Fibroblast of villous mesenchyme (primary cell): Measurements from ENCODE around the gene CCL20. TPM values are rescaled to one million over a fixed set of nuclear protein-coding genes. Genes with fewer than 3 reads are reported as not detected.

Source experiments
- DNase-seq: peaks from one replicate; pipeline ENCODE4 v3.0.0-alpha.2; 2010; ENCODE audit warnings: low read depth
- H3K4me3 ChIP-seq: 2 replicates; pipeline ENCODE4 v1.5.1; 2011; ENCODE audit warnings: low read depth, mild to moderate bottlenecking, low read length
- total RNA-seq: library from RNA; depleted of rRNA; stranded (reverse); fragments of >200 nt; gene quantifications from 2 replicates; pipeline ENCODE4 v1.2.3, GENCODE V29; 2012
- TF ChIP-seq, protein P1 (sequence below): IDR thresholded peaks from 2 replicates; pipeline ENCODE4 v1.5.1; 2012; ENCODE audit warnings: low read depth, mild to moderate bottlenecking, low read length; ENCODE audit not compliant: insufficient read depth

The CCL20 gene, protein sequence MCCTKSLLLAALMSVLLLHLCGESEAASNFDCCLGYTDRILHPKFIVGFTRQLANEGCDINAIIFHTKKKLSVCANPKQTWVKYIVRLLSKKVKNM
- total RNA-seq, result 0.43 TPM in 1 of 2 replicates, not detected in the other

DNA sequence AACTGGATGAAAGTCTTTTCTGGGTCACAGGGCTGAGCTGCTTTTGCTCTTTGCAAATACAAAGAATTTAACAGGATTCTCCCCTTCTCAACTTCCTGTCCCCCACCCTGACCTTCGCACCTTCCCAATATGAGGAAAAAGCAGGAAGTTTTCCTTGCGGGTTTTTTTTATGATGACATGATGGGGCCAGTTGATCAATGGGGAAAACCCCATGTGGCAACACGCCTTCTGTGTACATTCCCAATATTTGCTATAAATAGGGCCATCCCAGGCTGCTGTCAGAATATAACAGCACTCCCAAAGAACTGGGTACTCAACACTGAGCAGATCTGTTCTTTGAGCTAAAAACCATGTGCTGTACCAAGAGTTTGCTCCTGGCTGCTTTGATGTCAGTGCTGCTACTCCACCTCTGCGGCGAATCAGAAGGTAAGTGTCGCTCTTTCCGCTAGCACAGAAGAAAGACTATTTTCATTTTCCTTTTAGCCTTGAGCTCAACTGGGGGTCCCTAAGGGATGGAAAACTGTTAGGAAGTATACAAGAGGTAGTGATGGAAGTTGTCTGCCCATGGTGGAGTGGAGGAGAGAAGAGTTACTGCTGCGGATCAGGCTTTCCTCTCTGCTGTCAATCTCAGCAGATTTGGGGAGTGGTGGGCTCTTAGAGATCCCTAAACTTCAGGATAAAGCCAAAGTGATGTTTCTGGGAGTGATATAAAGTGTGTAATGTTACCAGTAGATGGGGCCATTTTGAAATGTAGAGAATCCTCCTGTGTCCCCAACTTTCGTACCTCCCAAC, at the start of gene CCL20:
TSS of gene CCL20 (plus strand) at position 281 of the 792 bp plus-strand sequence. CDS start at position 351, 70 bp downstream.
- DNase-seq, result peak; percentile 19
- TF ChIP-seq, protein P1, sequence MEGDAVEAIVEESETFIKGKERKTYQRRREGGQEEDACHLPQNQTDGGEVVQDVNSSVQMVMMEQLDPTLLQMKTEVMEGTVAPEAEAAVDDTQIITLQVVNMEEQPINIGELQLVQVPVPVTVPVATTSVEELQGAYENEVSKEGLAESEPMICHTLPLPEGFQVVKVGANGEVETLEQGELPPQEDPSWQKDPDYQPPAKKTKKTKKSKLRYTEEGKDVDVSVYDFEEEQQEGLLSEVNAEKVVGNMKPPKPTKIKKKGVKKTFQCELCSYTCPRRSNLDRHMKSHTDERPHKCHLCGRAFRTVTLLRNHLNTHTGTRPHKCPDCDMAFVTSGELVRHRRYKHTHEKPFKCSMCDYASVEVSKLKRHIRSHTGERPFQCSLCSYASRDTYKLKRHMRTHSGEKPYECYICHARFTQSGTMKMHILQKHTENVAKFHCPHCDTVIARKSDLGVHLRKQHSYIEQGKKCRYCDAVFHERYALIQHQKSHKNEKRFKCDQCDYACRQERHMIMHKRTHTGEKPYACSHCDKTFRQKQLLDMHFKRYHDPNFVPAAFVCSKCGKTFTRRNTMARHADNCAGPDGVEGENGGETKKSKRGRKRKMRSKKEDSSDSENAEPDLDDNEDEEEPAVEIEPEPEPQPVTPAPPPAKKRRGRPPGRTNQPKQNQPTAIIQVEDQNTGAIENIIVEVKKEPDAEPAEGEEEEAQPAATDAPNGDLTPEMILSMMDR, result no peak

DNA sequence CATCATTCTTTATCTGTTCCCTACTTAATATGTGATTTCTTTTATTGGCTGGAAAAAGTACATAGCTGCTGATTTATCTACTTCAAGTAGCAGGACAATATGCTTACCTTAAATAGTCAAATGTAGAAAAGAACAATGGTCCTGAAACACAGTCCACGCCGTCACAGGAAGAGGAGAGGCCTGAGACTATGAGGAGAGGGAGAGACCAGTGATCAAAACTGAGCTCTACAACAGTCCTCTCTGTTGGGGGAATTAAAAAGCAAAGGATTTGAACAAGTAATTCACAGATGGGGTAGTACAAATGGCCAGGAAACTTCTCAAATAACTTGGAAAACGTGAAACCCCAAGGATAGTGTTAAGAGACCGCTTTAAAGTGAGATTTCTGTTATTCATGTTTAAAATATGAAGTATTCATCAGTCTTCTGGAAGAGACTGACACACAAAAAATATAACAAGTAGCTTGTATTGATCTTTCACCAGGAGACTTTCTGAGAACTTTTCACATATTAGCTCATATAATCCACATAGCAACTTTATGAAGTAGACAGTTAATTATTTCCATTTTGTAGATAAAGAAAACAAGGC, 47.8 kb upstream of the CCL20 start:
- TF ChIP-seq, protein P1, result no peak
- no peak for DNase-seq
- H3K4me3 ChIP-seq, result no peak overlapping the region

More for the DNA sequence above, at the start of gene CCL20:
- no peak within 1 kb of the TSS for H3K4me3 ChIP-seq

DNA sequence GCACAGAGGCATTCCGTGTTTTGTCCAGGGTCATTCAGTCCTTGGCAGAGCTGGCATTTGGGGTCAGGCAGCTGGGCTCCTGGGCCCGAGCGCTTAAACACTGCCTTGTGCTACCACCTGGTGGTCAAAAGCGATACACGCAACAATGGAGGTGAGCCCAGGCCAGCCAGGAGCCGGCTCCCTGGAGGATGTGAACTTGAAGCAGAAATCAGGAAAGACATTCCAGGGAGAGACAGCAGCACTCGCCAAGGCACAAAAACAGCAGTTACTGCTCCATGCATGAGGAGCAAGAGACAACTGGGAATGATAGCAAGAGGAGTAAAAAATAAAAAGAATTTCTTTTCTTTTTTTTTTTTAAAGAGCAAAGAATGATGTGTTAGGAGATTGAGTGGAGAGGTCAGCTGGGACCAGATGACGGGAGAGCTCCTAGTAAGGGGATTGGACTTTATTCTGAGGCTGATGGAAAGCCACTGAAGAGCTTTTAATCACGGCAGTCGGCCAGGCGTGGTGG, 47.2 kb upstream of the CCL20 start:
- no peak overlapping the region for H3K4me3 ChIP-seq
- TF ChIP-seq, protein P1, result peak; percentile 88
- peak; percentile 76 for DNase-seq

DNA sequence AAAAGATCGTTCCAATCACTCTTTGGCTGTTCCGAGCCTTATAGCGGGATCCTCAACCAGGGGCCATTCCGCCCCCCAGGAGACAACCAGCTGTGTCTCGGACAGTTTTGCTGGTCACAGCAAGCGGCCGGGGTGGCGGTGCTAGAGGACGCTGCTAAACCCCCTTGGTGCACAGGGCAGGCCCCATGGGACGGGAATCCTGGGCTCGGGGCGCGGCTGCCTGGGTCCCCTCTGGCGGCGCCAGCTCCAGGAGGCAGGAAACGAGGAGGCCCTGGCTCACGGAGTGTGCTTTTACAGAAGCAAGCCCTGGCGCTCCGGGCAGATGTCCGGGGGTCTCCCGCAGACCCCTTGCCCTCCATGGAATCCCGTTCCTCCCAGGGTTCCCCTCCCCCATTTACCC, 45.8 kb upstream of the CCL20 start:
- H3K4me3 ChIP-seq, result no peak overlapping the region

DNA sequence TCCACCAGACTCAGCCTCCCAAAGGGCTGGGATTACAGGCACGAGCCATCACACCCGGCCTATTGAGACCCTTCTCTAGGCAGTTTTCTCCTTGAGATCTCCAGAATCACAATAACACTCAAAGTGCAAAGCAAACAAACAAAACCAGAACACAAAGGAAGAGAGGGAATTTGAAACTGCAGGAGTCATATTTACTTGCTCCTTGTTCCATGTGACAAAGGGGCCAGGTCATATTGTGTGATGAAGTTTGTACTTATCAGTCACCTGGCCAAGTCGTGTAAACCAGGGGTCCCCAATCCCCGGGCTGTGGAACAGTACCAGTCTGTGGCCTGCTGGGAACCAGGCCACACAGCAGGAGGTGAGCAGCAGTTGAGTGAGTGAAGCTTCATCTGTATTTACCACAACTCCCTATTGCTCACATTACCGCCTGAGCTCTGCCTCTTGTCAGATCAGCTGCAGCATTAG, 41.4 kb upstream of the CCL20 start:
- TF ChIP-seq, protein P1, result no peak
- no peak for DNase-seq
- no peak overlapping the region for H3K4me3 ChIP-seq

More for the DNA sequence above, 45.8 kb upstream of the CCL20 start:
- DNase-seq, result no peak
- TF ChIP-seq, protein P1, result no peak

DNA sequence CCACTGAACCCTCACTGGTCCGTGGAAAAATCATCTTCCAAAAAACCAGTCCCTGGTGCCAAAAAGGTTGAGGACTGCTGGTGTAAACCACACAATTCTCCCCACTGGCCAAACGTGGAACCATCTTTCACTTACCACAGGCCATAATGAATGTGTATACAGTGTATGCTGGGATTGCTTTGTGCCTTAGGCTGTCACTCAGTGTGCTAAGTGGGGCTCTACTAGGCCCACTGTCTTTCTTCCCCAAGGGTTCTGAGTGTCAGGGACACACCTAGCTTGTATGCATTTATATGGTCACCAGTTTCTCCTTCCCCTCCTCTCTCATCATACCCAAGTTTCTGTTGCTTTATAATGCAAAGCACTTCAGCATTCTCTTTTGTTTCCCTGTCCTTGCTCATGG, 40.7 kb upstream of the CCL20 start:
- H3K4me3 ChIP-seq, result no peak overlapping the region
- DNase-seq, result no peak
- TF ChIP-seq, protein P1, result no peak
